GM12872 (cell line): ENCODE results near the gene NCOA1.

ENCODE experiments used
- TF ChIP-seq, protein P1 (sequence below): IDR thresholded peaks from 3 replicates; pipeline ENCODE4 v1.5.1; 2011; ENCODE audit warnings: low read depth, mild to moderate bottlenecking, low read length, moderate library complexity; ENCODE audit not compliant: insufficient read depth

The NCOA1 gene

GRCh38 chr2:24480245-24480644 is 10.8 kb upstream of the NCOA1 start:
- TF ChIP-seq, protein P1, sequence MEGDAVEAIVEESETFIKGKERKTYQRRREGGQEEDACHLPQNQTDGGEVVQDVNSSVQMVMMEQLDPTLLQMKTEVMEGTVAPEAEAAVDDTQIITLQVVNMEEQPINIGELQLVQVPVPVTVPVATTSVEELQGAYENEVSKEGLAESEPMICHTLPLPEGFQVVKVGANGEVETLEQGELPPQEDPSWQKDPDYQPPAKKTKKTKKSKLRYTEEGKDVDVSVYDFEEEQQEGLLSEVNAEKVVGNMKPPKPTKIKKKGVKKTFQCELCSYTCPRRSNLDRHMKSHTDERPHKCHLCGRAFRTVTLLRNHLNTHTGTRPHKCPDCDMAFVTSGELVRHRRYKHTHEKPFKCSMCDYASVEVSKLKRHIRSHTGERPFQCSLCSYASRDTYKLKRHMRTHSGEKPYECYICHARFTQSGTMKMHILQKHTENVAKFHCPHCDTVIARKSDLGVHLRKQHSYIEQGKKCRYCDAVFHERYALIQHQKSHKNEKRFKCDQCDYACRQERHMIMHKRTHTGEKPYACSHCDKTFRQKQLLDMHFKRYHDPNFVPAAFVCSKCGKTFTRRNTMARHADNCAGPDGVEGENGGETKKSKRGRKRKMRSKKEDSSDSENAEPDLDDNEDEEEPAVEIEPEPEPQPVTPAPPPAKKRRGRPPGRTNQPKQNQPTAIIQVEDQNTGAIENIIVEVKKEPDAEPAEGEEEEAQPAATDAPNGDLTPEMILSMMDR: no peak

GRCh38 chr2:24482251-24482971 is 8.6 kb upstream of the NCOA1 start:
- TF ChIP-seq, protein P1: no peak

- TF ChIP-seq, protein P1: no peak
These were observed 8.1 kb upstream of the NCOA1 start for GRCh38 chr2:24482972-24483300.

- TF ChIP-seq, protein P1: no peak
These were observed 5.9 kb upstream of the NCOA1 start for GRCh38 chr2:24485197-24485596.

- TF ChIP-seq, protein P1: no peak
These were observed 4.3 kb upstream of the NCOA1 start for GRCh38 chr2:24486636-24487205.

DNA sequence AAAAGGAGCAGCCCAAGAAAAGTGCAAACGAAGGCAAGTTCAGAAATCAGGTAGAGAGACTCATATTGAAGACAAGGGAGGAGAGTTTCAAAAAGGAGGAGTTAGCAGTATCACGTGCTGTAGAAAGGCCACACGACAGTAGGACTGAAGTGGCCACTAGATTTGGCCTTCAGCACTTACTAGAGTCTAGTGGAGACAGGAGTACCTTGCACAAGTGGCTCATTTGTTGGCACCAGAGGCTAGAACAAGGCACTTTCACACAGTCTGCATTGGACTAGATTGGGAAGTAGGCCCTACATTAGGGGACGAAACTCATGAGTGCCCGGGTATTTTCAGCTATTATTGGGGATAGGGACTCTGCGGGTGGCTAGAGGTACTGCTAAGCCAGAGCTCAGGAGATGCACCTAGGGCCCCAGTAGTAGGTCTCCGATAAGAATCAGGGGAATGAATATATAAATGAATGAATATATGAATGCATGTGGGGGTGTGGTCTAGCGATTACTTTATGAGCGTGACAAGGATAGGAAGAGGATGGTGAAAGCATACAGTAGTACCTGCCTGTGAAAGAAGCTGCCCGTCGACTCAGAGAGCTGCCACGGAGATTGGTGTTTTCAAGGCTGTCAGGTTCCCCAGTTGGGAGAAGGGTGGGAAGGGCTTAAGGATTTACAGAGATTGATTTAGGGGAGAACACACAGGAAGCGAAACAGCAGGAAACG is 1.4 kb upstream of the NCOA1 start:
- TF ChIP-seq, protein P1: no peak

GRCh38 chr2:24490181-24490689 is 819 bp upstream of the NCOA1 start:
- TF ChIP-seq, protein P1: no peak
